ENCODE data around the gene ZNF827.

Gene ZNF827

DNA sequence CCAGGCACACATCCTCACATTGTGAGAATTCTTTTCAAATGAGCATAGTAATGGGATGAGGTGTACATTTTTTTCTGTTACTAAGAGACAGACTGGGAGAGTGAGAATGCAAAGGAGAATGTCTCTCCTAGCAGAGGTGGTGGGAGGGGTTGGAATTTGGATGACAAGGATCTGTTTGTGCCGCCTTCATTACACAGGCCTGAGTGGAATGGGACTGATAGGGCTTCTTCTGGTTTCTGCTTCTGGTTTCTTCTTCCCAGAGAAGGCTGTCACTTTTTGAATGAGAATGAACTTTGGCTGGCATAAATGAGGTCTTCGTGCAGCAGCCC lies 203.3 kb downstream of the ZNF827 start:
- DNase-seq: no peak

DNA sequence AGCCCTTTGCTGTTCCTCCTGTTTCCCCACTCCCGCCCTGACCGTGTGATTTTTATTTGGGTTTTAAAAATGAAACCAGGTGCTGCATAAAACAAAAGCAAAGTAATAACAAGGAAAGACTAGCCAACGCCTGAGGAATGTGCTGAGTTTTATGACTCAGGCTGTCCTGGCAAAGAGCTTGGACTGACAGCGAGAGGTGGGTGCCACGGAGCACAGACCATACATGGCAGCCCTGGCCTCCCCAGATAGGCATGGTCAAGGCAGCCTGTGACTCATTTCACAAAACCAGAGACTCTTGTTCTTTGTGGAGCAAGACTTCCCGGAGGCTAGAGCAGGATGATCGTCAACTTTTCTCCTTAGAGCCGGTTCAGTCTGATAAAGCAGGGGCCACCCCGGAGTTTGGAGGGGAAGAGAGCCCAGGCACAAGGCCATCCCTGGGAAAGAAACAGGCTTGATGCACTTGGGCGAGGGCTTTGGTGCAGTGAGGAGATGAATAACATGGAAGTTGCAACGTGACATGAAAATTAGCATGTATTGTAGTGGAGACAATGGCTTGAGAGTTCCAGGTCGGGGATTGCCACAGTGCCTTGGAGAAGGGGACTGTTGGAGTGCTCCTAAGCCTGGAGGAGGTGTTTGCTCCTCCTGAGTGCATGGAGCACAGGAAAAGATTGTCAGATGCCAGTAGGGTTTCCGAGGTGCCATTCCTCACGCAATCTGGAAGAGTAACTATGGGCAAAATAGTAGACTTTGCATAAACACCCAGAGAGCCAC lies 203.9 kb downstream of the ZNF827 start:
- no peak for DNase-seq

- DNase-seq: no peak
These were observed 204.6 kb downstream of the ZNF827 start for GRCh38 chr4:145734031-145734430.

DNA sequence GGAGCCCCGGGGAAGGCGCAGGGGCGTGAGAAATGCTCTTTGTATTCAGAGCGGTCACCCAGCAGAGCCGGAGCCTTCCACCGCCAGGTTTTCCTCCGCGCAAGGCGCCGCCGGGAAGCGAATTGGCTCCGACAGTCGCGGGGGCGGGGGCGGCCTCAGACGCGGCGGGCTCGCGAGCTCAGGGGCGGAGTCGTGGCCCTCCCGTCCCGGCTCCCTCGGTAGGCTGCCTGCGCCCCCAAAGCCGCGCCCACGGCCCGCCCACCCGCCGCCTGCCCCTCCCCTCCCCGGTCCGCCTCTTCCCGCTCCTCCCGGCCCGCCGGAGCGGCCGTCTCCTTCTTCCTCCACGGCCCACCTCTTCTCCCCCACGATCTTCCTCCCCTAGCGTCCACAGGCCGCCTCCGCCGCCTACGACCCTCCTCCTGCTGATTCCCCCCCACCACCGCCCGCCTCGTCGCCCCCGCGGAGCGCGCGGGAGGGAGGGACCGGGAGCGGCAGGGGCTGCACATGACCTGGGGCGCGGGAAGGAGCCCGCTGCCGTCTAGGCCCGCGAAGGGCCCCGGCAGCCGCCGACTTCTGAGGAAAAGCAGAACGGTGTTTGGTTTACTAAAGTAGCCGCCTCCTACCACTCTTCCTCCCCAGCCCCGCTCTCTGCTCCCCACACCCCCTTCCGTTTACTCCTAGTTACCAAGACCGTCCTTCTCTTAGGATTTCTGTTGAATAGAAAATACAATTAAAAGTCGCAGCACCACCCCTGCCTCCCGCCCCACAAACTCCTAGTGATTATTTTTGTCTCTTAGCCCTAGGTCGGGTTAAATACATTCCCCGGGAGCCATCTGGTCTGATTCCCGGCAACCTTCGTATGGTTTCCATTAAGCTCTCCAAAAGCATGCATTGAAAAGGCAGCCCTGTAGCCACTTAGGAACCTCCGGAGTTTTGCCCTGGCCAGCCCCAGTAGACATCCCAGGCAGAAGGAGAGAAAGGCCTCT lies 205.4 kb downstream of the ZNF827 start:
- peak; percentile 81 for DNase-seq

DNA sequence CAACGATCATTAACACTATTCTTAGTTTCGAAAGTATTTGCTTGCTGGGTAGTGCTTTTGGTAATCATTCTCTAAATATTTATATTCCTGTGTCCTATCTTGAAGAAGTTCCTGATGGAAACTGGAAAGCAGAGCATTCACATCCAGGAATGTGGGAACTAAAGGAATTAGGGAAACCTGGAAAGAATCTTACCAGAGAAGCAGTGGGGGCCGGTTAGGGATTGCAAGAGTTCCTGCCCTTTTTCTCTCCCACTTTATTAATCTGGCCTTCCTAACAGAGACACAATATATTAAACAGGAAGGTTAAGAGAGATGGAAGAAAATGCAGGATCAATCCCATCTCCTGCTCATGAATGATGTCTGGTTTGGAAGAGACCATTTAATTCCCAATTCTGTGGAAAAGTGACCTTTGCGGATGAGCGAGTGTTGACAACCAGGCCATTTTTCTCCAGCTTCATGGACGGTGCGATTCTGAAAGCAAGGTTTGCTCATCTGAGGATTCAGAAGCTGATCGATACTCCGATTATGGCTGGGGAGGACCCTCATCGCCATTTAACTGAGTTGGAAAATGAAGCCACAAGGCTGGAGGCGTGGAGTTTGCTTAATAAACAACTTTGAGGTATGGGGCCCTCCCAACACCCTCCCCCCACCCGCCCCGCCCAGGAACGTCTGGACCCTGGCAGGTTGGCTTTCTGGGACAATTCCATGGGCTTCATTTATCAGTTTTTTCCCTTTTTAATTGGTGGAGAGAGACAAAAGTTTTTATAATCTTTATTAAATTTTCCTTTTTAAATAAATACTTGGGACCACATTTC lies 206.4 kb downstream of the ZNF827 start:
- no peak for DNase-seq

DNA sequence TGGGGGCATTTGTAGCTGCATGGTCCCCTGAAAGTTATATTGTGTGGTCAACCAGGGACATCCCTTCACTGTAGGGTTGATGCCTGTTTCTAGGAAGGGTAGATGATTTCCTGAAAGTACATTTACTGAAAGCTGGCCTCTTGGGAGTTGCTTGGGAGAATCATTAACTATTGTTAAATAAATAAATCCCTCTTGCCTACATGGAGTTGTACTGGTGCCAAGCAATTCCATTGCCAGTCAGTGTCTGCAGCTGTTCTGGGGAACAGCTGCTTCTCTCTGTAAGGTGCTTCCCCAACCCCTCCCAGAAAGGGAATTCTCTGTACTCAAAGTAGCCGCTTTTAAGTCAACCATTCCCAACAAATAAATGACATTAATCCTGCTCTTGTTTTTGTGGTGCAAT lies 207.6 kb downstream of the ZNF827 start:
- no peak for DNase-seq

DNA sequence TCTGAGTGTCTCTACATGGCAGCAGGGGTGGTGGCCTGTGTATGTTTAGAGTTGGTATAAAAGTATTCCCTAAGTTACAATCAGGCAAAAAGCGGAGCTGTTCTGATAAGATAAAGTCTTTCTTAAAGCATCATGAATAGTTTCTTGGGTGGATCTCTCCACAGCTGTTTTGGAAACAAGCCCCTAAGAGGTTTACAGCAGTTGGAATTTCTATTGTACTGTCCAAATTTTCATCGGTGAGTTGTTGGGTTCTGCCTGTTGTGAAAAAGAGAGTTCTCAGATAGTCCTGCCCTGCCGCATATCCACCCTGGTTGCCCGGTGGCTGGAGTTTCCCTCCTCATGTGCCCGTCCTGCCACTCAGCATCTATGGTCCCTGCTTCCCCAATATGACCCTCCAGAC lies 208.6 kb downstream of the ZNF827 start:
- DNase-seq: no peak

- no peak for DNase-seq
These were observed 215.3 kb downstream of the ZNF827 start for GRCh38 chr4:145723336-145723735.

- DNase-seq: no peak
These were observed 216.1 kb downstream of the ZNF827 start for GRCh38 chr4:145722561-145722960.

GRCh38 chr4:145720656-145721055 lies 218.0 kb downstream of the ZNF827 start:
- no peak for DNase-seq

- DNase-seq: no peak
These were observed 218.6 kb downstream of the ZNF827 start for GRCh38 chr4:145719752-145720624.

DNA sequence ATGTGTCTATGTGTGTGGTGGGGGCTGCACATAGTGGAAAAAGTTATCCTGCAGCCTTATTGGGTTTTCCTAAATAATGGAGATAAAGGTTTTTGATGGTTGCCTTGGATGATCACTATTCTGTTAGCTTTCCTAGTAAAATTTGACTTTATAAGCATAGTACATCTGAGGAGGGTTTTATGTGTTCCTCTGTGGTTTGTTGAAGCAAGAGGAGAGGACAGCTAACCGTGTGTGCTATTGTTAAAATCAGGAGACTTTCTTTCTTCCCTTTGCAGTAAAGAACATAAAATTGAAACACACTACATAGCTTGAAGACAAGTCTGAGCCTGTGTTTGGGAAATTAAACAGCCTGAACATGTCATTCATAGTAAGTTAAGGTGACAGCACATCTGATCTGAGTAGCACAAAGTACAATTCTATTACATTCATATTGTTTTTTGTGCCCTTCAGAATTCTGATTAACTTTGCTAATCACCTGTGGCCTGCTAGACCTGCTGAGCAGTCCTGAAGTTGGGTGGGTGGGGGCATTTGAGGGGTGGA lies 221.9 kb downstream of the ZNF827 start:
- no peak for DNase-seq

DNA sequence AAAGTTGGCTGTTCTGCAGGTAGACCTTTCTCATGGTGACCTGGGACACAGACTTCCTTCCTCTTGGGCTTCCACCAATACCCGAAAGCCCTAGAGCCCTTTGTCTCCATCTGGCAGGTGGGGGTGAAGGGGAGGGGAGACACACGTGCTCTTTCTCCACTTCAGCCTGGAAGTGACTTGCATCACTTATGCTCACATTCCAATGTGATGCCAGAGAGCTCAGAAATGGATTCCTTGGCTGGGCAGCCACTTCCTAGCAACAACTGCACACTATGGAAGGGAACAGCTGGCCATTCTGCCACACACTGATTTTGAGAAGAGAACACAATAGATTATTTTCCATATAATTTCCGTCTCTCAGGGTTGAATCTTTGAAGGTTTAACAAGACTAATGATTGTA lies 222.4 kb downstream of the ZNF827 start:
- no peak for DNase-seq

DNA sequence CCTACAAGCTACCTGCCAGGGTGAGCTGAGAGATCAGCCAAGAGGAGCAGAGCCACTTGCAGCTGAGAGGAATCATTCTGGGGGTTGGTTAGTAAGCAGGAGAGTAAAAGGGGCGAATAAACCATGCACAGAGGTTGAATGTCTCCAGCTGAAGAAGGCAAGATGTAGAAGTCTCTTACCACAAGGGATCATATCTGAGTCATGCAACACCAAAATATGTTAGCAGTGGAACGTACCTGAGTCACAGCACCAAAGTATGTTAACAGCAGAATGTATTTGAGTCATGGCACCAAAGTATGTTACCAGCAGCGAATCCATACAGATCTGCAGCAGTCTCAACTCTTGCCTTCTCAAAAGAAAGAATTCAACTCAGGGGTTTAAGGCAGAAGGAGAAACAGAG lies 228.8 kb downstream of the ZNF827 start:
- DNase-seq: no peak

GRCh38 chr4:145709336-145709735 lies 229.3 kb downstream of the ZNF827 start:
- DNase-seq: no peak
